Measurements from ENCODE around the gene SRGAP1.

SRGAP1 gene

GRCh38 chr12:63915105-63915800 is 70.8 kb downstream of the SRGAP1 start:
- Histone ChIP-seq H3K4me3 (ENCODE audit: low read depth, low read length) (no peak overlapping the region), H3K36me3 (ENCODE audit: control insufficient read depth, insufficient read depth, low read length) (no peaks in the 10 kb centered on the region), H3K27me3 (ENCODE audit: control insufficient read depth, insufficient read depth, low read length) (no peaks in the 10 kb centered on the region), H3K9me3 (ENCODE audit: control insufficient read depth, insufficient read depth, low read length) (no peaks in the 10 kb centered on the region), H3K9ac (ENCODE audit: low read depth, low read length) (no peak overlapping the region), H3K4me1 (ENCODE audit: control insufficient read depth, insufficient read depth, low read length) (peaks cover 8% of the 10 kb centered on the region)

- H3K4me3 ChIP-seq (ENCODE audit: low read depth, low read length): no peak overlapping the region
These were observed 72.3 kb downstream of the SRGAP1 start for GRCh38 chr12:63916561-63917476.

GRCh38 chr12:63917477-63917862 is 73.0 kb downstream of the SRGAP1 start:
- H3K4me1 ChIP-seq (ENCODE audit: control insufficient read depth, insufficient read depth, low read length): peaks cover 8% of the 10 kb centered on the region
- no peak overlapping the region for H3K4me3 ChIP-seq (ENCODE audit: low read depth, low read length)
- H3K9me3 ChIP-seq (ENCODE audit: control insufficient read depth, insufficient read depth, low read length): no peaks in the 10 kb centered on the region
- no peaks in the 10 kb centered on the region for H3K27me3 ChIP-seq (ENCODE audit: control insufficient read depth, insufficient read depth, low read length)
- no peaks in the 10 kb centered on the region for H3K36me3 ChIP-seq (ENCODE audit: control insufficient read depth, insufficient read depth, low read length)
- H3K9ac ChIP-seq (ENCODE audit: low read depth, low read length): no peak overlapping the region

More at GRCh38 chr12:63916561-63917476, 72.3 kb downstream of the SRGAP1 start:
- H3K9ac ChIP-seq (ENCODE audit: low read depth, low read length): no peak overlapping the region
- H3K27me3 ChIP-seq (ENCODE audit: control insufficient read depth, insufficient read depth, low read length): no peaks in the 10 kb centered on the region
- H3K36me3 ChIP-seq (ENCODE audit: control insufficient read depth, insufficient read depth, low read length): no peaks in the 10 kb centered on the region
- H3K4me1 ChIP-seq (ENCODE audit: control insufficient read depth, insufficient read depth, low read length): peaks cover 8% of the 10 kb centered on the region
- H3K9me3 ChIP-seq (ENCODE audit: control insufficient read depth, insufficient read depth, low read length): no peaks in the 10 kb centered on the region

GRCh38 chr12:63917864-63918799 is 73.6 kb downstream of the SRGAP1 start:
- no peaks in the 10 kb centered on the region for H3K36me3 ChIP-seq (ENCODE audit: control insufficient read depth, insufficient read depth, low read length)
- H3K9ac ChIP-seq (ENCODE audit: low read depth, low read length): no peak overlapping the region
- H3K27me3 ChIP-seq (ENCODE audit: control insufficient read depth, insufficient read depth, low read length): no peaks in the 10 kb centered on the region
- H3K4me3 ChIP-seq (ENCODE audit: low read depth, low read length): no peak overlapping the region
- H3K4me1 ChIP-seq (ENCODE audit: control insufficient read depth, insufficient read depth, low read length): peaks cover 8% of the 10 kb centered on the region
- no peaks in the 10 kb centered on the region for H3K9me3 ChIP-seq (ENCODE audit: control insufficient read depth, insufficient read depth, low read length)

- Histone ChIP-seq H3K4me1 (ENCODE audit: control insufficient read depth, insufficient read depth, low read length) (peaks cover 8% of the 10 kb centered on the region), H3K9ac (ENCODE audit: low read depth, low read length) (no peak overlapping the region), H3K36me3 (ENCODE audit: control insufficient read depth, insufficient read depth, low read length) (no peaks in the 10 kb centered on the region), H3K4me3 (ENCODE audit: low read depth, low read length) (no peak overlapping the region), H3K9me3 (ENCODE audit: control insufficient read depth, insufficient read depth, low read length) (no peaks in the 10 kb centered on the region), H3K27me3 (ENCODE audit: control insufficient read depth, insufficient read depth, low read length) (no peaks in the 10 kb centered on the region)
These were observed 74.3 kb downstream of the SRGAP1 start for GRCh38 chr12:63918800-63919300.

GRCh38 chr12:63919756-63920155 is 75.3 kb downstream of the SRGAP1 start:
- H3K36me3 ChIP-seq (ENCODE audit: control insufficient read depth, insufficient read depth, low read length): no peaks in the 10 kb centered on the region
- no peak overlapping the region for H3K4me3 ChIP-seq (ENCODE audit: low read depth, low read length)
- no peak overlapping the region for H3K9ac ChIP-seq (ENCODE audit: low read depth, low read length)
- peaks cover 8% of the 10 kb centered on the region for H3K4me1 ChIP-seq (ENCODE audit: control insufficient read depth, insufficient read depth, low read length)
- H3K9me3 ChIP-seq (ENCODE audit: control insufficient read depth, insufficient read depth, low read length): no peaks in the 10 kb centered on the region
- no peaks in the 10 kb centered on the region for H3K27me3 ChIP-seq (ENCODE audit: control insufficient read depth, insufficient read depth, low read length)

- H3K4me1 ChIP-seq (ENCODE audit: control insufficient read depth, insufficient read depth, low read length): peaks cover 4% of the 10 kb centered on the region
- no peaks in the 10 kb centered on the region for H3K36me3 ChIP-seq (ENCODE audit: control insufficient read depth, insufficient read depth, low read length)
- H3K9me3 ChIP-seq (ENCODE audit: control insufficient read depth, insufficient read depth, low read length): no peaks in the 10 kb centered on the region
- H3K9ac ChIP-seq (ENCODE audit: low read depth, low read length): no peak overlapping the region
- H3K4me3 ChIP-seq (ENCODE audit: low read depth, low read length): no peak overlapping the region
- H3K27me3 ChIP-seq (ENCODE audit: control insufficient read depth, insufficient read depth, low read length): no peaks in the 10 kb centered on the region
These were observed 76.7 kb downstream of the SRGAP1 start for GRCh38 chr12:63921157-63921556.

GRCh38 chr12:63922474-63922873 is 78.0 kb downstream of the SRGAP1 start:
- H3K4me1 ChIP-seq (ENCODE audit: control insufficient read depth, insufficient read depth, low read length): peaks cover 4% of the 10 kb centered on the region
- no peak overlapping the region for H3K4me3 ChIP-seq (ENCODE audit: low read depth, low read length)
- H3K27me3 ChIP-seq (ENCODE audit: control insufficient read depth, insufficient read depth, low read length): no peaks in the 10 kb centered on the region
- no peaks in the 10 kb centered on the region for H3K36me3 ChIP-seq (ENCODE audit: control insufficient read depth, insufficient read depth, low read length)
- H3K9me3 ChIP-seq (ENCODE audit: control insufficient read depth, insufficient read depth, low read length): no peaks in the 10 kb centered on the region
- no peak overlapping the region for H3K9ac ChIP-seq (ENCODE audit: low read depth, low read length)

- H3K36me3 ChIP-seq (ENCODE audit: control insufficient read depth, insufficient read depth, low read length): no peaks in the 10 kb centered on the region
- no peaks in the 10 kb centered on the region for H3K27me3 ChIP-seq (ENCODE audit: control insufficient read depth, insufficient read depth, low read length)
- H3K9me3 ChIP-seq (ENCODE audit: control insufficient read depth, insufficient read depth, low read length): no peaks in the 10 kb centered on the region
- no peaks in the 10 kb centered on the region for H3K4me1 ChIP-seq (ENCODE audit: control insufficient read depth, insufficient read depth, low read length)
- no peak overlapping the region for H3K4me3 ChIP-seq (ENCODE audit: low read depth, low read length)
- H3K9ac ChIP-seq (ENCODE audit: low read depth, low read length): no peak overlapping the region
These were observed 80.3 kb downstream of the SRGAP1 start for GRCh38 chr12:63924781-63925180.

- H3K9me3 ChIP-seq (ENCODE audit: control insufficient read depth, insufficient read depth, low read length): no peaks in the 10 kb centered on the region
- H3K4me1 ChIP-seq (ENCODE audit: control insufficient read depth, insufficient read depth, low read length): peaks cover 7% of the 10 kb centered on the region
- no peaks in the 10 kb centered on the region for H3K27me3 ChIP-seq (ENCODE audit: control insufficient read depth, insufficient read depth, low read length)
- H3K4me3 ChIP-seq (ENCODE audit: low read depth, low read length): no peak overlapping the region
- H3K9ac ChIP-seq (ENCODE audit: low read depth, low read length): no peak overlapping the region
- no peaks in the 10 kb centered on the region for H3K36me3 ChIP-seq (ENCODE audit: control insufficient read depth, insufficient read depth, low read length)
These were observed 83.0 kb downstream of the SRGAP1 start for GRCh38 chr12:63927511-63927910.

- H3K9ac ChIP-seq (ENCODE audit: low read depth, low read length): no peak overlapping the region
- H3K4me3 ChIP-seq (ENCODE audit: low read depth, low read length): no peak overlapping the region
- H3K9me3 ChIP-seq (ENCODE audit: control insufficient read depth, insufficient read depth, low read length): no peaks in the 10 kb centered on the region
- H3K27me3 ChIP-seq (ENCODE audit: control insufficient read depth, insufficient read depth, low read length): no peaks in the 10 kb centered on the region
- no peaks in the 10 kb centered on the region for H3K36me3 ChIP-seq (ENCODE audit: control insufficient read depth, insufficient read depth, low read length)
- H3K4me1 ChIP-seq (ENCODE audit: control insufficient read depth, insufficient read depth, low read length): peaks cover 7% of the 10 kb centered on the region
These were observed 83.8 kb downstream of the SRGAP1 start for GRCh38 chr12:63928305-63928704.
